ENCODE measurements around the gene NDUFS2. TPM values are rescaled to one million over a fixed set of nuclear protein-coding genes. Genes with fewer than 3 reads are reported as not detected.

Gene NDUFS2
- total and polyA plus RNA-seq, 10 of the 15 experiments (the other 5 are each of a cell fraction or from before 2014, with no cell fraction given), result 66.5 to 215 (median 148) TPM

DNA sequence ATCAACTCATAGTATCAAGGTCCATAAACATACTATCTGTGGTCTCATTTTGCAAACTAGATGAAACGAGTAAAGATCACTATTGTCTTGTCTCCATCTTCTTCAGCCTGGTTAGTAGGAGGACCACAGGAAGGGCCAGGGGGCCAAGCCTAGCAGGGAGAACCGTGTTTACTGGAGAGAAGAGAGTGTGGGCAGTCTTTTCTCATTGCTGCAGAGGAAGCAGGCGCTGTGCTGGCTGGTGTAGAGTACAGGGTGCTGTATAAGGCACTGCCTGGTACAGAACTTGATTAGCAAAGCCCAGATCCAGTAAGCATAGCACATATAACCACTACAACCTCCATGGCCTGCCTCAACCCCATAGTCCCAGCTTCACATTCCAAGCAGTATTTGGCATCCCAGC is 14.9 kb upstream of the NDUFS2 start:
- no peak for FAIRE-seq
- peaks cover 43% of the 10 kb centered on the region for H3K4me1 ChIP-seq (ENCODE audit: control insufficient read depth, insufficient read depth, low read length)

DNA sequence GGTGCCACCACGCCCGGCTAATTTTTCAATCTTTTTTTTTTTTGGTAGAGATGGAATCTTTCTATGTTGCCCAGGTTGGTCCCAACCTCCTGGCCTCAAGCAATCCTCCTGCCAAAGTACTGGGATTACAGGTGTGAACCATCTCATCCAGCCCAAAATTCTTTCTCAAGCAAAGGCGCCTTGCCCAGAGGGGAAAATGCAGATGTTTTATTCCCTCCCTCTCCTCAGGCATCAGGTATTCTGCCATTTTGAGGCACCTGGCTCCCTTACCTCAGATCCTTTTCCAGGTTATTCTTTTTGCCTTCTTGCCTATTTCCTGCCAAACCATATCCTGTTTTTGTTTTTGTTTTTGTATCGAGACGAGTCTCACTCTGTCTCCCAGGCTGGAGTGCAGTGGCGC is 13.8 kb upstream of the NDUFS2 start:
- no peak overlapping the region for H3K4me2 ChIP-seq (ENCODE audit: control insufficient read depth, insufficient read depth)
- intact Hi-C loops (cut with micrococcal nuclease; ENCODE audit: unreplicated experiment) (no loop called here), in situ Hi-C loops (cut with MboI) (no loop called here)
- ChIA-PET RAD21 (ENCODE audit: unreplicated experiment) (interaction anchor here (0.7 to 7.2 kb wide), 2 partner anchors 35 to 37 kb away, joined by 3 to 55 read pairs; partner anchors contain the start of genes APOA2 and TOMM40L), POLR2A (no interaction called here), CTCF (interaction anchor here (0.6 to 4.5 kb wide), 3 partner anchors 23 to 194 kb away, joined by 3 to 30 read pairs (median 4); partner anchors contain the start of genes PPOX and TOMM40L), SMC1A (ENCODE audit: uncharacterized antibody, unreplicated experiment) (interaction anchor here (1.1 to 1.8 kb wide), 2 partner anchors 14 to 22 kb away, joined by 3 to 4 read pairs; partner anchors contain the start of genes NDUFS2 and PPOX)
- peaks cover 9% of the 10 kb centered on the region for H3K79me2 ChIP-seq (ENCODE audit: control insufficient read depth, insufficient read depth, low read length)
- DNase-seq (ENCODE audit: low read depth, low spot score) (no peak), ATAC-seq (no peak), FAIRE-seq (no peak)
- H4K20me1 ChIP-seq (ENCODE audit: control insufficient read depth, insufficient read depth), result no peaks in the 10 kb centered on the region
- H3K4me3 ChIP-seq, result no peak overlapping the region
- H3K27me3 ChIP-seq (replicated peaks in 1 of 2; ENCODE audit: control insufficient read depth in 2 of 2, insufficient read depth in 2 of 2, low read length in 1 of 2), result no peaks in the 10 kb centered on the region
- H3K9ac ChIP-seq (ENCODE audit: control insufficient read depth, insufficient read depth, low read length), result no peak overlapping the region
- H3K9me3 ChIP-seq (replicated peaks; ENCODE audit: control insufficient read depth, insufficient read depth, low read length), result no peaks in the 10 kb centered on the region
- H3K27ac ChIP-seq (ENCODE audit: control insufficient read depth, insufficient read depth), result no peak overlapping the region
- 69% methylated on average over 6 of the region's 6 CpGs for WGBS (ENCODE audit: insufficient coverage, insufficient replicate concordance, low lambda C conversion rate, missing lambda C conversion rate)
- no peak for TF ChIP-seq POLR2AphosphoS2 (IDR thresholded peaks at IDR 0.05; ENCODE audit: low read depth, low read length)
- TF ChIP-seq RUNX3 (IDR thresholded peaks at IDR 0.05; ENCODE audit: low read length), result no peak
- no peak for TF ChIP-seq NFYA (IDR thresholded peaks at IDR 0.05; ENCODE audit: borderline replicate concordance, low read depth, low read length)
- H3K36me3 ChIP-seq (ENCODE audit: control insufficient read depth in 2 of 2, insufficient read depth in 2 of 2, low read length in 1 of 2), result no peaks in the 10 kb centered on the region
- no TSS peak for BruUV-seq (replicated peaks)
- peaks cover 37% of the 10 kb centered on the region for H3K4me1 ChIP-seq (ENCODE audit: control insufficient read depth, insufficient read depth, low read length)
- H2AFZ ChIP-seq (ENCODE audit: control insufficient read depth, low read depth, low read length), result no peak overlapping the region

More for the DNA sequence above, 14.9 kb upstream of the NDUFS2 start:
- in situ Hi-C loops (cut with MboI), result no loop called here
- Histone ChIP-seq H4K20me1 (ENCODE audit: control insufficient read depth, insufficient read depth) (no peaks in the 10 kb centered on the region), H3K27me3 (replicated peaks in 1 of 2; ENCODE audit: control insufficient read depth in 2 of 2, insufficient read depth in 2 of 2, low read length in 1 of 2) (no peaks in the 10 kb centered on the region), H3K4me2 (ENCODE audit: control insufficient read depth, insufficient read depth) (no peak overlapping the region), H3K36me3 (ENCODE audit: control insufficient read depth in 2 of 2, insufficient read depth in 2 of 2, low read length in 1 of 2) (no peaks in the 10 kb centered on the region), H3K79me2 (ENCODE audit: control insufficient read depth, insufficient read depth, low read length) (peaks cover 14% of the 10 kb centered on the region), H3K9me3 (replicated peaks; ENCODE audit: control insufficient read depth, insufficient read depth, low read length) (no peaks in the 10 kb centered on the region), H3K27ac (ENCODE audit: control insufficient read depth, insufficient read depth) (peak overlapping the region; percentile 97), H2AFZ (ENCODE audit: control insufficient read depth, low read depth, low read length) (peak overlapping the region; percentile 70), H3K4me3 (no peak overlapping the region), H3K9ac (ENCODE audit: control insufficient read depth, insufficient read depth, low read length) (no peak overlapping the region)
- no TSS peak for BruUV-seq (replicated peaks)
- ChIA-PET SMC1A (ENCODE audit: uncharacterized antibody, unreplicated experiment) (interaction anchor here (1.7 to 3.0 kb wide), 3 partner anchors 7 to 21 kb away, joined by 11 to 19 read pairs (median 14); partner anchors contain the start of genes NDUFS2 and PPOX), RAD21 (ENCODE audit: unreplicated experiment) (interaction anchor here (2.4 kb wide), 1 partner anchor 39 kb away, joined by 13 read pairs; the partner anchor contains the start of gene TOMM40L), CTCF (interaction anchor here (1.0 to 4.5 kb wide), 2 partner anchors 15 to 39 kb away, joined by 4 to 30 read pairs; partner anchors contain the start of genes NDUFS2 and TOMM40L), POLR2A (interaction anchor here (1.6 kb wide), 2 partner anchors 11 to 38 kb away, joined by 8 read pairs; partner anchors contain the start of genes B4GALT3 and TOMM40L)
- intact Hi-C loops (cut with micrococcal nuclease; ENCODE audit: unreplicated experiment), result no loop called here
- TF ChIP-seq RCOR1 (conservative IDR thresholded peaks at IDR 0.05; ENCODE audit: low read depth, low read length) (no peak), NRF1 (conservative IDR thresholded peaks at IDR 0.05; ENCODE audit: low read depth, low read length) (no peak), TCF12 (IDR thresholded peaks at IDR 0.05; ENCODE audit: low read depth, low read length) (no peak), FOXK2 (IDR thresholded peaks at IDR 0.05) (no peak), MYC (IDR thresholded peaks at IDR 0.05; ENCODE audit: insufficient read depth, insufficient read length, insufficient replicate concordance, low read length, severe bottlenecking) (no peak)
- DNase-seq (ENCODE audit: low read depth, low spot score) (no peak), ATAC-seq (no peak)
- WGBS (ENCODE audit: insufficient coverage, insufficient replicate concordance, low lambda C conversion rate, missing lambda C conversion rate), result 72% methylated on average over 3 of the region's 3 CpGs
